ENCODE results near the gene ATL2.
"Not testable (repeated sequence)": the region's sequence is repeated elsewhere in the genome, so short reads cannot be mapped to it uniquely, and the experiment has no call there.

ATL2 gene

GRCh38 chr2:38377050-38377828 lies at the start of gene ATL2:
Gene ATL2, minus strand, starts transcription at chr2:38377273. Its CDS starts 13 bp downstream, at chr2:38377260.
- DNase-seq (ENCODE audit: low read depth) = peak; percentile 96

DNA sequence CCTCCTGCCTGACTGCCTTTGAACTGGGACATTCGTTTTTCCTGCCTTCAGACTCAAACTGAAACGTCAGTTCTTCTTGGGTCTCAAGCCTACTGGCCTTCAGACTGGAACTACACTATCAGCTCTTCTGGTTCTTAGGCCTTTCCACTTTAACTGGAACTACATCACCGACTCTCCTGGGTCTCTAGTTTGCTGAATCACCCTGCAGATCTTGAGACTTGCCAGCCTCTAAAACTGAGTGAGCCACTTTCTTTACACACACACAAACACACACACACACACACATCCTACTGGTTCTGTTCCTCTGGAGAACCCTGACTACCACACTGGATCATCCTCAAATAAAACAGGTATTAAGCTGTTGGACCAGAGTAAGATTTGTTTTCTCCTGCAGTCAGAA lies 46.7 kb upstream of the ATL2 start:
- no peak for DNase-seq (ENCODE audit: low read depth)

GRCh38 chr2:38421274-38422056 lies 44.4 kb upstream of the ATL2 start:
- no peak for DNase-seq (ENCODE audit: low read depth)

GRCh38 chr2:38419499-38419898 lies 42.4 kb upstream of the ATL2 start:
- no peak for DNase-seq (ENCODE audit: low read depth)

- DNase-seq (ENCODE audit: low read depth) = no peak
Observed at GRCh38 chr2:38418735-38419134, 41.7 kb upstream of the ATL2 start.

DNA sequence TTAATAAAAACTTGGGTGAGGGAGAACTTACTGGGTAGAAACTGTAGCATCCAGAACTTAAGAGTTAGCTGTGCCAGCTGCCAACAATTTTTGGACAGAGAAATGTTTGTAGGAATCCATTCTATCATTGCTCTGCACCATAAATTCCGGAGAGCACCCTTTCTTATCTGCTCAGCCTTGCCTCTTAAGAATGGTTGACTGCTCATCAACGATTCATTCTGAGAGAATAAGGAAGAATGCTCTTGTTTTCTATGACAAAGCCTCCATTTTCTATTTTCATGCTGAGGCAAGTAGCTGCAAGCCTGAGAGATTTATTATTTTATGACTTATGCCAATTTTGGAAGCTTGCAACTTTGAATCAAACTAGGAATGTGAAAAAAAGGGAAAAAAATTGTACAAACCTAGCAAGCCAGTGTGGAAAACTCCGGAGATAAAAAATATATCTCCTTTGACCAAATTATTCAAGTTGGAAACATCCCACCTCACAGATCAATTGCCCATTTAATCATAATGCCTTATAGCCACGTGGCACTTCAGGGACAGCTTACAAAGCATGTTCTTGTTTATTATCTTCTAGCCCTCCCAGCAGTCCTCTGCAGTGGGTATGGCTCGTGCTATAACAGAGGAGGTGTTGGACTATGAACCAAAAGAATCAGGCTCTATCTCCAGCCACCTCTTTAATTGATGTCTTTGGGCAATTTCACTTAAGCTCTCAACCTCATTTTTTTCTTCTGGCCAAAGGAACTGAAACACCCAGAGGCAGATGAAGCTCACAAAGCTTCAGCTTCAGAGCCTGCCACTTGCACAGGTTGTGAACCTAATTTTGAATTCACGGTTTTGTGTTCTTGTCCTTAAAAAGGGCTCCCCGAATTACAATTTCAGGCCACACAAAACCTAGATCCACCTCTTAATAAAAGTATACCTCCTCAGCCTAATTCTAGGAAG lies 40.9 kb upstream of the ATL2 start:
- DNase-seq (ENCODE audit: low read depth) = no peak

DNA sequence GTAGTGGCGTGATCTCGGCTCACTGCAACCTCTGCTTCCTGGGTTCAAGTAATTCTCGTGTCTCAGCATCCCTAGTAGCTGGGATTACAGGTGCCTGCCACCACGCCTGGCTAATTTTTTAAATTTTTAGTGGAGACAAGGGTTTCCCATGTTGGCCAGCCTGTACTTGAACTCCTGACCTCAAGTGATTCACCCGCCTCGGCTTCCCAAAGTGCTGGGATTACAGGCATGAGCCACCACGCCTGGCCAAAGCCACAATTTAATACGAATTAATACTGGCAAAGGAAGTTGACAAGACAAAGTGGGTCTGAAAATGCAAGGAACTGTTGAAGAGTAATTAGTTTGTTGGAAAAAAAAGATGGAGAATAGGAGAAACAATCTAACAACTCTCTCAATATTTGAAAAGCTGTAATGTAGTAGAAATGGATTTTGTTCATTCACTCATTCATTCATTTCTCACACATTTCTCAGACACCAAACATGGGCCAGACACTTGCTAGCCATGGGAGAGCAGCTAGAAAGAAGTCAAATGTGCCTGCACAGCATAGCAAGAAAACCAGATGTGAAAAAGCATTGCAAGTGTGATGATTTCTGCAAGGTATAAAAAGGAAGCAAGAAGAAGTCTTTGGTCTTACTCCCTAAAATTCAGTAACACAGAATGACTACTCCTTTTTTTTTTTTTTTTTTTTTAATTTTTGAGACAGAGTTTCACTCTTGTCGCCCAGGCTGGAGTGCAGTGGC lies 39.4 kb upstream of the ATL2 start:
- peak; percentile 13 for DNase-seq (ENCODE audit: low read depth)

GRCh38 chr2:38415728-38416291 lies 38.7 kb upstream of the ATL2 start:
- no peak for DNase-seq (ENCODE audit: low read depth)

DNA sequence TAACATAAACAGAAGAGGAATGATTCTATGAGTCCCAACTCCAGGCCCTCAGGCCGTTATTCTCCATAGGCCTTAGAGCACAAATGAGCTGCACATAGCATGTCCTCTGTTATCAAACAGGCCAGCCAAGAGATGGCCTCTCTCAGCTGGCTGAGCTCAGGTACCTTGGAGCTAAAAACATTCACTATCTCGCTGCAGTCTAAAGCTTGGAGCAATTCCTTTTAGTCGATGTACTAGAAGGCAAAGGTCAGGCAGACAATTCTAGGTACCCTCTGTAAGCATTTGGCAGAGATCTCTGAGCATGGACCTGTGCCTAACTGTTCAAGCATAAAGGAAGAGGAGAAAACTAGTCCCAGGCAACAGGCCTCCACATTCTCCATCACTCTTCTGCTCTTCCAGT lies 38.0 kb upstream of the ATL2 start:
- DNase-seq (ENCODE audit: low read depth) = no peak

DNA sequence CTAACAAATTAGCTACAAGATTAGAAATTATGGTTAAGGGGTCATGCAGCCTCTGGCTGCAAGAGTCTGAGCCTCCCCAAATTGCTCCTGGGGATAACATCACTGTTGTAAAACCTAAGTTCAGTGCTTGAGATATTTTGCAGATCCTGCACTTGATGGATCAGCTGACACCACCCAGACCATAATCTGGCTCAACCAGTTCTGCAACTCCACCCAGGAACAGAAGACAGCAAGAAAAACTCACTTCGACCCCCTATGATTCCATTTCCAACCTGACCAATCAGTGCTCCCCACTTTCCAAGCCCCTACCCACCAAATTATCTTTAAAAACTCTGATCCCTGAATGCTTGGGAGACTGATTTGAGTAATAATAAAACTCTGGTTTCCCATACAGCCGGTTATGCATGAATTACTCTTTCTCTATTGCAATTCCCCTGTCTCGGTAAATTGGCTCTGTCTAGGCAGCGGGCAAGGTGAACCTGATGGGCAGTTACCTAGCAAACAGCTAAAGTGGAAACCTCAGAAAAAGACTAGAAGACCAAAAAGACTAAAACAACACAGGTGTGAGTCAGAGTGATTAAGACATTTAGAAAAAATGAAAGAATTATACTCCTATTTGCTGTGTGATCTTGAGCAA lies 35.3 kb upstream of the ATL2 start:
- DNase-seq (ENCODE audit: low read depth) = not testable (repeated sequence)

DNA sequence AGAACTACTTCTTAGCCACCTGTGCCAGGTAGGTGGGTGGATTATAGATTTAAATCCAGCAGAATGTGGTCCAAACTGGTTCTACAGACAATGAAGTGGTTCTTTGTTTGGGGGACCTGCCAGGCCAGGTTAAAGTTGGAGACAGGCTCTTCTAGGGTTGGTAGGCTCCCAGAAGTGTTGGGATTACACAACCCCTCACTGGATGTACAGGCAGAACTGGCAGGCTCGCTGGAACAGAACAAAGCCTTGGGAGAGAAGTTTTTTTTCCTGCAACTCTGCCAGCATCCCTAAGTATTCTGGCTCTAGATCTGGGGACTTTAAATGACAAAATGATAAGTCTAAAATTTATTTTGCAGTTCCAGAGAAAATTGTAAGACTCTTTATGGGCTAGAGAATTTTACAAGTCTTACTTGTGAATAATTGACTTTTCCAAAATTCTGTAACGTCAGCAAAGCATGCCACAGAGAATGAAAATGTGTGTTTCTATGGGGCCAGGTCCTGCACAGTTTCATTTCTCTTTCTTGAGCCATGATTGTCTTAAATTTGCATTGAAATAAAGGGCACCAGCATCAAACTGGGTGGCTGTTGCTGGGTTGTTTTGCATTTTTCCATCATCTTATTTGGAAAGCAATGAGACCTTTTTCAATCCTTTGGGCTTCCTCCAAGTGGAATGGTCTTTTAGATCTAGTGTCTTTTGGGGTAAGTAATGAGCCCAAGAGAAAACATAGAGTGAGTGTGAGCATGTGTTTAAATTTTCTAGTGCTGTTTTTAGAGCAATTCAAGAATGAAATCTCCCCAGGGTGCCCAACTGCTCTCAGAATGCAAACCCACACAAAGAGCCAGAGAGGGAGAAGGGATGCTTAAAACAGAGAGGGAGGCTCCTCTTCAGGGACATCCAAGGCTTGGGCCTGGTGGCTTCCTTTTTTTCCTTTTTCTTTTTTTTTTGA lies 32.4 kb upstream of the ATL2 start:
- no peak for DNase-seq (ENCODE audit: low read depth)

DNA sequence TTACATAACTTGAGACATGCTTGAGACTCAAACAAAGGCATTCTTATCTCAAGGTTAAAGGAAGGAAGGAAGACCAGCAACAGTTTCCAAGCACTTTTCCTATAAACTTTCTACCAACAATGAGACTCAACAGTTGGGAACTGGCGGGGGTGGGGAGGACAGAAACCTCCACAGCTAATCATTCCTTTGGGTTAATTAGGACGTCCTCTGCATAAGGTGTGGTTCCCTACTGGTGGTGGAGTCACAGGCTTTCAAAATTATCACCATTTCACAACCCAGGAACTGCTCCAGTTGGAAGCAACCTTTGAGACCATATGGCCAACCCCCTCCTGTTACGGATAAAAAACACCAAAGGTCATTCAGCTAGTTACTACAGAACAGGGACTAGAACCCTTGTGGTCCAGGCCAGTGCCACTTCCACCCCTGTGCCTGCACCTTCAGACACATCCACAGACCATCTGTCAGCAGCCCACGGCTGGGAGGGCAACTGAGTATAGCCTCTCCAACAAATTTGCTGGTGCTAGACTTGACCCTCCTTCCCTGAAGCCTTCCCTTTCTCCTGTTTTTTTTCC lies 30.1 kb upstream of the ATL2 start:
- DNase-seq (ENCODE audit: low read depth) = no peak

DNA sequence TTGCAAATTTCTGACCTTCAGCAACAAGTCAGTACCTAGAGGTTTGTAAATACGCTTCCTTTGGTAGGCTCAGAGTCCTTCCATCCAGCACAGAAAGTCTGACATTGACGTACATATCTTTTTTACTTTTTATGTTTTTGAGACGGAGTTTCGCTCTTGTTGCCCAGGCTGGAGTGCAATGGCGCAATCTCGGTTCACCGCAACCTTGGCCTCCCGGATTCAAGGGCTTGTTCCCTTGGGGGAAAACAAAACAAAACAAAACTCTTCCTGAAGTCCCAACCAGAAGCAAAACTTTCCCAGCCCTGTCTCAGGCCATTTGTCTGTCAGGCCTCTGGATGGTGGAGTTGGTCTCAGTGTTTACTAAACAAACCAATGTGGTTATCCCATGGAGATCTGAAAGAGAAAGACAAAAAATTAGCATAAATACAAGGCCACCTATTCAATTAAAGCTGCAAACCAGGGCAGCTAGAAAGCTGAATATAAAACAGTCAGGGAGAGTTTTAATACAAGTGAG lies 29.6 kb upstream of the ATL2 start:
- DNase-seq (ENCODE audit: low read depth) = no peak

DNA sequence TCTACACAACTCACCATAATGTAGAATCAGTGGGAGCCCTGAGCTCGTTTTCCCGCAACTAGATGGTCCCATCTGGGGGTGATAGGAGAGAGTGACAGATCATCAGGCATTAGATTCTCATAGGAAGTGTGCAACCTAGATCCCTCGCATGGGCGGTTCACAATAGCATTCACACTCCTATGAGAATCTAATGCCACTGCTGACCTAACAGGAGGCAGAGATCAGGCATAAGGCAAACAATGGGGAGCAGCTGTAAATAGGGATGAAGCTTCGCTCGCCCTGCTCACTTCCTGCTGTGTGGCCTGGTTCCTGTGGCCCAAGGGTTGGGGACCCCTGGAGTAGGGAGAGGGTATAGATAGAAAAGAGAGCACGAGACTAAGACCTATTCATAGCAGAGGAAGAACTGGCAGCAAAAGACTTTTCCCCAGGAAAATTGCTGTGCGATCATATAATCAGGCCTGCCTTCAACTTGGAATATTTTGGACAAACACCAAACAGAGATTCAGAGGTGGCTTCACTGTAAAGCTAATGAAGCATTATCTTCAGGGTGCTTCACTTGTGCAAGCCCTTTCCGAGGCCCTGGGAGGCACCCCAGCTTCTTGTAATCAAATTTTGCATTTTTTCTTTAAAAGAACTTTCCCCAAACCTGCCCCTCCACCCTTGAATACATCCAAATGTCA lies 29.0 kb upstream of the ATL2 start:
- no peak for DNase-seq (ENCODE audit: low read depth)

- no peak for DNase-seq (ENCODE audit: low read depth)
Observed at GRCh38 chr2:38400513-38400912, 23.4 kb upstream of the ATL2 start.

- no peak for DNase-seq (ENCODE audit: low read depth)
Observed at GRCh38 chr2:38398739-38399138, 21.7 kb upstream of the ATL2 start.

GRCh38 chr2:38394903-38395341 lies 17.8 kb upstream of the ATL2 start:
- peak; percentile 92 for DNase-seq (ENCODE audit: low read depth)

DNA sequence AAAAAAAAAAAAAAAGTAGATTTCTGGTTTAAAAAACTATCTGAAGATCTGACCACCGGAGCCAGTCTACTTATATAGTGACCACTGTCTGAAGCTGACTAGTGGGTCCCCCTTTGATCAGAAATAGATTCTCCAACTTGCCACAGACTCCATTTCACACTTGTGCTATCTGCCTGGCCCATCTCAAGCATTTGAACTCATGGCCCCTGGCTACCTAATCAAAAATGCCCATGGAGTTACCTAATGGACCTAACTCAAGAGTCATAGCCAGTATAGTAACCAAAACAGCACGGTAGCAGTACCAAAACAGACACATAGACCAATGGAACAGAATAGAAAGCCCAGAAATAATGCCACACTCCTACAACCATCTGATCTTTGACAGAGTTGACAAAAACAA lies 17.0 kb upstream of the ATL2 start:
- DNase-seq (ENCODE audit: low read depth) = peak; percentile 10
